IPS-NIHi7 (cell line): ENCODE measurements around the gene RAD21L1.
"Not testable (repeated sequence)": the region's sequence is repeated elsewhere in the genome, so short reads cannot be mapped to it uniquely, and the experiment has no call there.

ENCODE experiments used
- DNase-seq: peaks from one replicate; pipeline ENCODE4 v3.0.0; 2012; ENCODE audit warnings: mixed read lengths; ENCODE audit errors: extremely low spot score

The RAD21L1 gene

DNA sequence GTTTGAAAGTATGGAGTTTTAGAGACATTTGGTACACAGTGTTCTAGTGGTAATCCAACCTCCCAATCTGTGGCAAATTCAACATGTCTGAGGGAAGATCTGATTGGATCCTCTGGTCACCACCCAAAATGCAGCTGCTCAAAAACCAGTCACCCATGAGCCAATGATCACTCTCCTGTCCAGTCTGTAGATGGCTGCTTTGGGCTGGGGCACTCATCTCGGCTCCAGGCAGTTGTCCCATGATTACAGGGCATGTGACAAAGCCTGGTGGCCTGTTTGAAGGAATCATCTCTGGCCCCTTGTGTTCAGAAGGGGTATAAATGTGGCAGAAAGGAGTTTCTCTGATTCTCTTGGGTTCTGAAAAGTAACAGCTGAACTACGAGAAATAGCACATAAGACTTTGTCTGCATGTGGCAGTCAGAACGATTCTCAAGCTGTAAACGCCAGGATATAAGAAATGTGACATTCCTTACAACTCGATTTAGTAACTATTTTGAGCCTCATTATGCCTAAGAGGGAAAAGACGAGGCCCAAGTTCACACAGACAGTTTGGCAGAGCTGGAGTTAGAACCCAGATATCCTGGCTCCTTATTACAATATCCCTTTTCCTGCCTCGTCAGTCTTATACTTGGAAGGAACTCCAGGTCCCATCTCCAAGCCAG, 26.5 kb upstream of the RAD21L1 start:
- no peak for DNase-seq

DNA sequence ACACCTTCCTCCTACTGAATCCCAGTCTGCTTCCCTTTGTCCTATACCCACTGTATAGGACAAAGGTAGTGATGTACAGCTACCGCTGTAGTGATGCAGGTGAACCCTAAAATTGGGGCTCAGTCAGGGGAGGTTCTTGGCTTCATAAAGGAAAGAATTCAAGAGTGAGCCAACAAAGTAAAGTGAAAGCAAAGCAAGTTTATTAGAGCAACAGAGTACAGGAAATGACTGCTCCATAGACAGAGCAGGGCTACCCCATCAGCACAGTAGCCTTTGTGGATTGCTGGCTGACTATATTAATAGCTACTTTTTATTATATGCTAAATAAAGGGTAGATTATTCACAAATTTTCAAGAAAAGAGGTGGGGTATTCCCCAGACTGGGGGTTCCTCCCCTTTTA, 25.9 kb upstream of the RAD21L1 start:
- DNase-seq = no peak

DNA sequence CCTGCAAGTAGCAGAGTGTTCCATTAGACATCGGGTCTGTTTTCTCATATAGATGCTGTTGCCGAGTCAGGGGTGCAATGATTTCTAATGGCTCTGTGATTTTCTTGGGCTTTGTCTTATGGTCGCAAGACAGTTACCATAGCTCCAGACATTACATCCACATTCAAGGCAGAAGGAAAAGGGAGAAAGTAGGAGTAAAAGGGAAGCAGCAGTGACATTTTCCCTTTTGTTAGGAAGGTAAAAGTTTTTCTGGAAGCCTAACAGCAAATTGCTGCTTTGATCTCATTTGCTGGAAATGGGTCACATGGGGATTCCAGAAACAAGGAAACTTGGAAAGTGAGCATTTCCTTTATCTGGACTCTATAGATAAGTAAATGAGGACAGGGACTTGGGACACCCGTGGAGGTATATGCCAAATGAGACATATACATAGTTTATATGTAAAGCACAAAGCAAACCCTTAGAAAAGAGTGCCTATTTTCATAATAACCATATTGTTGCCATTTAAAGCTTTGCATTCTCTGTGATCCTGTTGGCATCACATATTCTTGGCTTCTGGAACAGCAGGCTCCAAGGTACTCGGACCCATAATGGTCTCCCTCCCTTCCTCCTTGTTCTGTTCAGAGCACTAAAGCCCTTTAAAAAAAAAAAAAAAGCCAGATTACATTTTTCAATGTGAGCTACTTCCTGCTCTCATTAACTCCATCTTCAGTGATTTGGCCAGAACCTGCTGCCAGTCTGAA, 22.9 kb upstream of the RAD21L1 start, which contains the start of gene C20orf202:
TSS of gene C20orf202 (plus strand) at position 693 of the 743 bp plus-strand sequence. CDS start 132 bp downstream, outside the sequence.
- no peak for DNase-seq

DNA sequence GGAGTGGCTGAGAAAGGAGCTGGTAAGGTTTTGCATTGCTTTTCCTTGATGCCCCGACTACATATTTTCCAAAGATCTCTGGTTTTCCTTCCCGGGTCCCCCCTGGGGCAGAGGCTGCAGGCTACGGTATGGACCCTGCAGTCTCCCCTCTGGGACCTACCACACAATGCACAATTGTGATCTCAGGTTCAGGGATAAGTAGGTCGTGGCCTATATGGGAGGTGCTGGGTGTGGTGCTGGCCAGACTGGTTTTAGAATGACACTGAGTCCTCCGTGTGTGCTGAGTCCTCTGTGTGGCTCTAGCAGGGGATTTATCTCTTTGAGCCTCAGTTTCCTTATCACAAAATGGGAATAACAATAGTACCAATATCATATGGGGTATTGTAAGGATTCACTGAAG, 22.2 kb upstream of the RAD21L1 start:
- no peak for DNase-seq

DNA sequence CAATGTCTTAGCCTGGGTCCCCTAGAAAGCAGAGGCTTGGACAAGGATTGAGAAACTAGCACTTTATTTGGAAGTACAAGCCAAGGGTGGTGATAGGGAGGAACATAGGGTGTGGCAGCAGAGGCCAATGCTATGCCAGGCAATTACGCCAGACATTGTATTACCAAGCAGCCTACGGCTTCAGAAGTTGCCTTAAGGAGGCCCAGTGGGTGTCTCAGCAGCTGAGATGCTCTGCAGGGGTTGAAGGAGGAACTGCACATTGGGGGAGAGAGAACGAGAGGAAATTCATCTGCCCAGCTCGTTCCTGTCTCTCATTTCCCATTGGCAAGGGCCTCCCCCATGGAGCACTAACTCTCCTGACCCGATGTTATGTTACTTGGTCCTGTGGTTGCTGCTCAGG, 21.7 kb upstream of the RAD21L1 start:
- no peak for DNase-seq

DNA sequence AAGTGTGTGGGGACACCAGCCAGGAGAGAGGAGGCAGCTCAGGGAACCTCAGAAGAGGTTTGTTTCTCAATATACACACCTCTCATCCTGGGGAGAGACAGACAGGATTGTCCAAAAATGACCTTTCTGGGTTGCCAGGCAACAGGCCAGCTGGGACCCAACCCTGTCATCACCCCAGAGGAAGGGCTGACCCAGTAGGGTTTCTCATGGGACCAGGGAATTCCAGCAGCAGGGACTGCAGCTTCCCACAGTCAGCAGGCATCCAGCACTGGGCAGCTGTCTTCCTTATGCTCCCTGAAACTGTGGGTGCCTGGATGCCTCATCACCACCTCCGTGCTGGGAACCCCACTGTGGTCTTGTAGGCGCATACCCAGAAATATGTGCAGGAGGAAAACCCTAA, 21.3 kb upstream of the RAD21L1 start:
- DNase-seq = peak; percentile 3

DNA sequence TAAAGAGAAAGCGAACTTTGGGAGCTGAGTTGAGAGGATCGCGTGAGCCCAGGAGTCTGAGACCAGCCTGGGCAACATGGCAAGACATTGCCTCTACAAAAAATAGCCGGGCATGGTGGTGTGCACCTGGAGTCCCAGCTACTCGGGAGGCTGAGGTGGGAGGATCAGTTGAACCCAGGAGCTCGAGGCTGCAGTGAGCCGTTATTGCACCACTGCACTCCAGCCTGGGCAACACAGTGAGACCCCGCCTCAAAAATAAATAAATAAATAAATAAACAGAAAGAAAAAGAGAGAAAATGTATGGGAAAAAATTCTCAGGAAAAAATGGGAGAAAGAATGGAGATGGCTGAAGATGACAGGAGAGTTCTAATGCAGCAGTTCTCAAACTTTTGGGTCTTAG, 20.0 kb upstream of the RAD21L1 start:
- DNase-seq = no peak

DNA sequence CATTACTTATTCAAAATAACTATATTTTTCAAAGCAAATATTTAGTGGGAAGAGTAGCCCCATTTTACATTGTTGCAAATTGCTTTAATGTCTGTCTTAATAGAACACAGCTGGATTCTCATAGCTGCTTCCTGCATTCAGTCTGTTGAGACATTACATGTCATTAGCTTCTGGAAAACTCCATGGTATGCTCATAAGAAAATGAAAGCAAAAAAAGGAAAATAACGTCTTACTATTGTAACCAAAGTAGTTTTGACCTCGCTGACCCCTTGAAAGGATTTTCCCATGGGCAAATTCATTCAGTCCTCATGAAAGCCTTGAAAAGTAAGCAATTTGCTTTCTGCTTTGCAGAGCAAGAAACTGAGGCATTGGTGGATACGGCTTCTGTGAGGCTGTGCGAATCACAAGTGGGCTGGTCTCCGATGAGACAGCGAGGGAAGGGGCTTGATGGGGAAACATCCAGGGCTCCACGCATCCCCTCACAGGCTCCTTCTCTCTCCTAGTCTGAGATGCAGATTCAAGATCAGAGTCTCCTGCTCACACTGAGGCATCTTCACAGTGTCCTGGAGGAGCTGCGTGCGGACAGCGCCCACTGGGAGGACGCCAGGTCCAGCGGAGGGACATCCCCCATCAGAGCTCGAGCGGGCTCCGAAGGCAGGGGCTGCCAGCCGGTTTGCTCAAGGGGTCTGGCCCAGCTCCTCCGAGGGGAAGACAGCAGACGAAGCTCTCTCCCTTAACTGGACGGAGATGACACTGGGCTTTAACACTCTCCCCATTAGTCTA, 19.3 kb upstream of the RAD21L1 start:
- peak; percentile 3 for DNase-seq

DNA sequence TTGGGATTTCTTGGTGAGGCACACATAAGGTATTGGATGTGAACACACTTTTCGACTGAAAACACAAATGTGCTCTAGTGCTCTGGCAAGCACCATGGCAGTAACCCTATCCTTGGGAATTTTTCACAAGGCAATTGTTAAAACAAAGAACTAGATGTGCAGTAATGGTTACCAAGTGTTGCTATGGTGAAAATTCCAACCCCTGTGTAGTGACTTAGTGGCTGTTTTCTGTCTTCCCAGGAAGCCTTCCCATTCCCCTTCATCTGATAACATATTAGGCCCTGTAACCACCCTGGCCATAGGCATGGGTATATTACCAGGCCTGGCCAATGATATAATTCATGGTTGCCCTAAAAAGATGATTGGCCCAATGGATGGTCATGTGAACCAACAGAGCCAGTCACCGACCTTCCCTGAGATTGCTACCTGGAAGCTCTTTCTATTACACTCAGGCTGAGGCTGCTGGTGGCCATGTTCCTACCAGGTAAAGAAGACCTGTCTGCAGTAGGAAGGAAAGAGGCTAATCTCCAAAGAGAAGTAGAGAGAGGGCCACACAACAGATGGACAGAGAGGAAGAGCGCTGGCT, 18.5 kb upstream of the RAD21L1 start:
- DNase-seq = peak; percentile 2

DNA sequence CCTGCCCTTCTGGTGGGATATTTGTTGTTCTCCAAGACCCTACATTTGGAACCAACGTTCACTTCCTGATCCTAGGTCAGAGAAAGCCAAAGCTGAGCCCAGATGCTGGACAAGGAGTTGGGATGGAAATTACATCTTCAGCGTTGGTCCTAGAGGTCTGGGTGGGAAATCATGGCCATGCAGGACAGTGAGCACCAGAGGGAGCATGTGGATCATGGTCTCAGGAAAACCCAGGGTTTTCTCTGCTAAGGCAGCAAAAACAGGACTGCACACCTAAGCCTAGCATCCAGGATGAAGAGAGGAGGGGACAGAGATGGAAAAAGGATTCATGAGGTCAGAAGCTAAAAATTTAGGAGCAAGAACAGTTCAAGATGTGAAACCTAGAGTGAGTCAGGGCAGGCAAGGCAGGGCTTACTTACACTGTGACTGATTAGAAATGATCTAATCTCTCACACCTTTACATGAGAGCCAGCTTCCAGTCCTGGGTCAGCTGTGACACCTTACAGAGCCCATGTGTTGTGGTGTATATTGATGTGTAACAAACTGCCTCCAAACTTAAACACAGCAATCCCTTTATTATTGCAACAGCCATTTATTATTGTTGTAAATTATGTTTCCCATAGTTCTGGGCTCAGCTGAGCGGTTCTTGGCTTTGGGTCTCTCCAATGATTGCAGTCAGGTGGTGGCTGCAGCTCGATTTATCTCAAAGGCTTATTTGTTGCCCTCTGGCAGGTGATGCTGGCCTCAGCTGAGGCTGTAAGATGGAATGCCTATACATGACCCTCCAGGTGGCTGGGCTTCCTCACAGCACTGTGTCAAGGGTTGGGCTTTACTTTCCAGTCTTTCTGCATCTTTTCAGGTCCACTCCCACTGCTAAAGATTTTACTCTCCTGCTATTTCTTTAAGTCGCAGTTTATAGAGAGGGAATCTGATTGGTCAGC, 16.1 kb upstream of the RAD21L1 start:
- DNase-seq = no peak

DNA sequence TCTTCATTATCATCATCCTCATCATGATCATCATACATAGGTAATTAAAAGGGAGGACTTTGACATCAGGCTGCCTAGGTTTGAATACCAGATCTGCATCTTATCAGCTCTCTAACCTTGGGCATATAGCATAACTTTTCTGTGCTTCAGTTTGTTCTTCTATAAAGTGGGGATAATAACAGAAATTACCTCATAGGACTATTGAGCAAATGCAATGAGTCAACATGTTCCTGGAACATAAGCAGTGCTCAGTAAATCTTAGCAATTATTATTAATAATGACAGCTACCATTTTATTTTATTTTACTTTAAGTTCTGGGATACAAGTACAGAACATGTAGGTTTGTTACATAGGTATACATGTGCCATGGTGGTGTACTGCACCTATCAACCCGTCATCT, 15.3 kb upstream of the RAD21L1 start:
- no peak for DNase-seq

DNA sequence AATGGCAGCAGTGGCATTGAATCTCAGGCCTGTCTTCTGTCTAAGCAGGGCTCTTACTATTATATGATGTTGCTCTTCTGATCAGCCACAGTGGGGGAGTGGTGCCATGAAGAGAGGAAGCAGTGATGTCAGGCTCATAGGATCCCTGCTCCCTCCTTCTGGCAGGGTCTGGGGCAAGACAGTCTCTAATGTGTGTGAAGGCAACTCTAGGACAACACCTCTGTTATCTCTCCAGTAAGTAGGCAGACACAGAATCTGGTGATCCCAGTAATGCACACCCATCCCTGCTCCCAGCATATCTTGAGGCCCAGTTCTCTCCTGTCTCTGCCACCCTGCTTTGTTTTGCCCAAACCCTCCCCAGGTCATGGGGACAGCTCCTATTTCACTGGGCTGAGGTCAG, 13.8 kb upstream of the RAD21L1 start:
- no peak for DNase-seq

DNA sequence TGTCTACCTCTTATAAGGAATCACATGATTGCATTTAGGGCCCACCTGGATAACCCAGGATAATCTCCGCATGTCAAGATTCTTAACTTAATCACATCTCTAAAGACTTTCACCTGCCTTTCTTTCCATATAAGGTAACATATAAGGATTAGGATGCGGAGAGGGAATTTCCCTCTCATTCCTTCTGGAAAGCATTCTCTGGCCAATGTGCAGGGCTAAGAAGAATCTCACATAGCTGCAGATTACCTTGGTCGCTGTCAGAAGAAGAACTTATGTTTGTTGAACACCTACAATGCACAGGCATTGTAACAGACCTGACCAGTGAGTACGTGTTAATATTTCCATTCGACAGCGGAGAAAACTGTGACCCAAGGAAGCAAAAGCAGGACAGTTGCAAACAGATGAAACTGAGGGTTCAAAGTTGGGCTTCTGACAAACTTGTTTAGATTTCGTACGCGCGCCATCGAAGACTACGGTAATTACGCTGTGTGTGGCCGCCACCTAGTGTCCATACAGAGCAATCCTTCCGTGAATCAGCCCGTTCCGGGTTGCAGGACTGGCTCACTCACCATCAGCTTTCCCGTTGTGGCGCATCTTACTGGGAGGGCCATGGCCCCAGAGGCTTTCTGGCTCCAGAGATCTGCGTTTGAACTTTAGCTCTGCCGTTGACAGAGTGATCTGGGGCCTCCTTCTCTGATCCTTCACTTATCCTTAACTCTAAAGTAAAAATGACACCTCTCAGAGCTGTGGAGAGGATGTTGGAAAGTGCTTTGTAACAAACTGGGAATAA, 13.0 kb upstream of the RAD21L1 start:
- peak; percentile 79 for DNase-seq

DNA sequence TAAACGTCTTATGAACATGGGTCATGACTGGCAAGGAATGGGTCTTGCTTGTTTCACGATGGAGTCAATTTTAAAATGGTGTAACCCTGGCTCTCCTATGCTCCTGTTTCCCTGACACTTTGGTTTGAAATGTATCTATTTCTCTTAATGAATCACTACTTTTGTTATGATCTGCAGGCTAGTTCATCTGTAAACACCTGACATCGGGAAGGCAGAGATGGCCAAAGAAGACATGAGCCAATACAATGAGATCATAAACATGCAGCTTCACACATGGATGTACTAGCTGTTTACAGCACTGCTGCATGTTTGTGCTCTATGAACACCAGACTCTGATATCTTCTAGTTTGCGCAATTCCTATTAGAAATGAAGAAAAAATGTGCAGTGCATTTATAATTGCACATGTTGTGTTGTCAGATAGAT, 11.0 kb upstream of the RAD21L1 start:
- no peak for DNase-seq

DNA sequence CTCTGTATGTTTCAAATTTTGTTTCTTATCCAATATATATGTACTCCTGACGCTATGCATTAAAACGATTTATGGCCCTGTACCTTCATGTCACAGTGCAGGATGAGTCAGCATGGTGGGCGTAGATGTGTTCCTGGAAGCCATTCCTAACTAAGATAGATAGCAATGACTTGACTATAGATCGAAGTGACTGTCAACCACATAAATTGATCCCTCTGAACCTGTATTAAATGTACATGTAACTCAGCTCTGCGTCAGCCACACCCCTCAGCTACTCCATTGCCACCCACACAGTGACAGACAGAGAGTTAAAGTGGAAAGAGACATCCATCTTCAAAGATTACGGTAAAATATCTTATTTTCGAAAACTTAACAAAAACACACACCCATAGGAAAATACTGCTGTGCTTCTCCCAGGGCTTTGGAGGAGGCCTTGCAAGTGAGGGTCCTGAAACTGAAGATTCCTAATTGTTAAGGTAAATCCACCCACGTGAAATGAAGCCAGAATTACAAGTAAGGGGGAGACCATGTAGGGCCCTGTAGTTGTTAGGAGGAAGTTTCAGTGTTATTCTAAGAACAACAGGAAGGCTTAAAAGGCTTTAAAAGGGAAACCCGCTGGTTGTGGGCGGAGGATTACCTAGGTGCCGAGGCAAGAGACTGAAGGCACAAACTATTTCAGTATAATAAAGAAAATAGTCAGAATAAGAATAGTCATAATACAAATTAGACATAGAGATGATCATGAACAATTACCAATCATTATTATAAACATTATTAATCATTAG, 10.3 kb upstream of the RAD21L1 start:
- no peak for DNase-seq

DNA sequence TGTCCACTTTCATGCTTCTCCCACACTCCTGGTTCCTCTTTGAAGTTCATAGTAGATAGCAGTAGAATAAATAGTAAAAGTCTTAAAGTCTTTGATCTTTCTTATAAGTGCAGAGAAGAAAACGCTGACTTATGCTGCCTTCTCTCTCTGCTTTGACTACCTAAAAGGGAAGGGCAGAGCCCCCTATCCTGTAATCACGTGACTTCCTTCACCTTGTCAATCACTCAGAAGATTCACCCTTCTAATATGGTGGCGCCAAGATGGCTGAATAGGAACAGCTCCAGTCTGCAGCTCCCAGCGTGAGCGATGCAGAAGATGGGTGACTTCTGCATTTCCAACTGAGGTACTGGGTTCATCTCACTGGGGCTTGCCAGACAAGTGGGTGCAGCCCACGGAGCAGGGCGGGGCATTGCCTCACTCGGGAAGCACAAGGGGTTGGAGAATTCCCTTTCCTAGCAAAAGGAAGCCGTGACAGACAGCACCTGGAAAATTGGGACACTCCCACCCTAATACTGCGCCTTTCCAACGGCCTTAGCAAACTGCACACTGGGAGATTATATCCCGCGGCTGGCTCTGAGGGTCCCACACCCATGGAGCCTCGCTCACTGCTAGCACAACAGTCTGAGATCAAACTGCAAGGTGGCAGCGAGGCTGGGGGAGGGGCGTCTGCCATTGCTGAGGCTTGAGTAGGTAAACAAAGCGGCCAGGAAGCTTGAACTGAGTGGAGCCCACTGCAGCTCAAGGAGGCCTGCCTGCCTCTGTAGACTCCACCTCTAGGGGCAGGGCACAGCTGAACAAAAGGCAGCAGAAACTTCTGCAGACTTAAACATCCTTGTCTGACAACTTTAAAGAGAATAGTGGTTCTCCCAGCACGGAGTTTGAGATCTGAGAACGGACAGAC, 9.1 kb upstream of the RAD21L1 start:
- not testable (repeated sequence) for DNase-seq

DNA sequence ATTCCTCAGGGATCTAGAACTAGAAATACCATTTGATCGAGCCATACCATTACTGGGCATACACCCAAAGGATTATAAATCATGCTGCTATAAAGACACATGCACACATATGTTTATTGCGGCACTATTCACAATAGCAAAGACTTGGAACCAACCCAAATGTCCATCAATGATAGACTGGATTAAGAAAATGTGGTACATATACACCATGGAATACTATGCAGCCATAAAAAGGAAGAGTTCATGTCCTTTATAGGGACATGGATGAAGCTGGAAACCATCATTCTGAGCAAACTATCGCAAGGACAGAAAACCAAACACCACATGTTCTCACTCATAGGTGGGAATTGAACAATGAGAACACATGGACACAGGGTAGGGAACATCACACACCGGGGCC, 3.1 kb upstream of the RAD21L1 start:
- DNase-seq = not testable (repeated sequence)

DNA sequence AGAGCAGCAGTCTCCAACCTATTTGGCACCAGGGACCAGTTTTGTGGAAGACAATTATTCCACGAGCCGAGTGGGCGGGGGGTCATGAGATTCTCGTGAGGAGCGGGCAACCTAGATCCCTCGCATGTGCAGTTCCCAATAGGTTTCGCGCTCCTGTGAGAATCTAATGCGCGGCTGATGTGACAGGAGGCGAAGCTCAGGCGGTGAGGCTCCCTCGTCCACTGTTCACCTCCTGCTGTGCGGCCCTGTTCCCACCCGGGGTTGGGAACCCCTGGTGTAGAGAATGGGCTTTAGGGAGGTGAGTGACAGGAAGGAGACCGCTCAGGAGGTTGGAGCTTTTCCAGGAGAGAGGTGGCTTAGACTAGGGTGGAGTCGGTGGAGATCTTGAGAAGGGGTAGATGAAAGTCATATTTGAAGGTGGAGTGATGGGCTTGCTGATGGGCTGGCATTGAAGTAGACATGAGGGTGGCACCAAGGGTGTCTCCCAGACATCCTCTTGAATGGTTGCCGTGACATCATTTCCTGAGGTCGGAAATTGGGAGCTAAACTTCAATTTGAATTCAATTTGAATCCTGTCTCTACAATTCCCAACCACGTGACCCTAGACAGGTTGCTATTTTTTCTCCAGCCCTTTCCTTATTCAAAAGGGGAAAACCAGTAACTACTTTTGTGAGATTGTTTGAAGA, 1.5 kb upstream of the RAD21L1 start:
- no peak for DNase-seq
